Uterus (tissue), 4 donors: Measurements from ENCODE around the gene GC. TPM values are rescaled to one million over a fixed set of nuclear protein-coding genes. Genes with fewer than 3 reads are reported as not detected.

ENCODE experiments used
- DNase-seq, 2 donors: peaks; one replicate each; pipeline ENCODE4 v3.0.0-alpha.2; 2019 to 2020
- H3K27ac ChIP-seq, 2 donors: fragments of 200-600 bp; sonication (generic); 1 replicate in 1 of 2; 2 replicates in 1 of 2; pipeline ENCODE4 v1.5.1; 2016 to 2018
- H3K27me3 ChIP-seq, 2 donors: fragments of 200-600 bp; sonication (generic); one replicate each; pipeline ENCODE4 v1.5.1; 2018 to 2019; ENCODE audit warnings: control low read depth in 1 of 2
- H3K36me3 ChIP-seq, 2 donors: fragments of 200-600 bp; sonication (generic); one replicate each; pipeline ENCODE4 v1.5.1; 2019; ENCODE audit warnings: control low read depth in 1 of 2
- H3K4me1 ChIP-seq, 2 donors: fragments of 200-600 bp; sonication (generic); one replicate each; pipeline ENCODE4 v1.5.1; 2018 to 2019; ENCODE audit warnings: control low read depth in 1 of 2
- H3K4me3 ChIP-seq, 2 donors: fragments of 200-600 bp; sonication (generic); 1 replicate in 1 of 2; 2 replicates in 1 of 2; pipeline ENCODE4 v1.5.1; 2018 to 2019; ENCODE audit warnings: mild to moderate bottlenecking in 1 of 2
- H3K9me3 ChIP-seq, 2 donors: fragments of 200-600 bp; sonication (generic); one replicate each; pipeline ENCODE4 v1.5.1; 2019; ENCODE audit warnings: control low read depth in 1 of 2
- POLR2A ChIP-seq, 2 donors: fragments of 450-650 bp; IDR thresholded peaks; one replicate each; pipeline ENCODE4 v1.6.1; 2016; ENCODE audit warnings: antibody characterized with exemption in 2 of 2, mild to moderate bottlenecking in 1 of 2, moderate library complexity in 1 of 2
- intact Hi-C: fragments of 100-400 bp; cut with DNase I; formaldehyde crosslinking; loops from one replicate; pipeline ENCODE4 v1.15.1; 2023; ENCODE audit warnings: low total_unique reads
- total RNA-seq, 4 donors: library from RNA; depleted of rRNA in 3 of 4; stranded (reverse); fragments of >200 nt in 3 of 4; gene quantifications; one replicate each; pipeline versions ENCODE4 v1.1.0 to v1.2.4, GENCODE V29; 2014 to 2023
- TF ChIP-seq, protein P1 (sequence below), 4 experiments: fragments of 200-600 bp in 2 of 4; fragments of 450-650 bp in 2 of 4; sonication (generic) in 2 of 4; IDR thresholded peaks; one replicate each; pipeline ENCODE4 v1.5.1; 2016 to 2019; ENCODE audit warnings: antibody characterized with exemption in 4 of 4, mild to moderate bottlenecking in 2 of 4, moderate library complexity in 1 of 4
- donor health status: DM: yes; HTN: yes; CAD: no.

Gene GC
- total RNA-seq, 4 donors from 2014 or later: 0.46 TPM; not detected in 3

DNA sequence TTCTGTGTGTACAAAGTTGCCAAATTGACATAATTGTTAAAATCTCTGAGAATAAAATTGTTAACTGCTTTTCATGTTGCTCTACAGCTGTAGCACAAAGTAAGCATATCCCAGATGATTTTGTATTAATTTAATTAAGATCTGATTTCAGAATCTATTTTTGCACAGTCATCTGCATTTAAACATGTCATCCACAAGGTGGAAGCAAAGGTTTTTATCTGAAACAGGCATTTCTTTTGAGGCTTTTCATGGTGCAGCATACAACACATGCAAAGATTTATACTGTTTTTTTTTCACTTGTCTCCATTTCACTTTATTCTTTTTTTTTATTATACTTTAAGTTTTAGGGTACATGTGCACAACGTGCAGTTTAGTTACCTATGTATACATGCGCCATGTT lies 51.2 kb downstream of the GC start:
- H3K27ac ChIP-seq: no peak overlapping the region
- no peaks in the 10 kb centered on the region for H3K4me1 ChIP-seq
- no peak overlapping the region for H3K4me3 ChIP-seq
- H3K36me3 ChIP-seq: no peaks in the 10 kb centered on the region
- TF ChIP-seq, protein P1, sequence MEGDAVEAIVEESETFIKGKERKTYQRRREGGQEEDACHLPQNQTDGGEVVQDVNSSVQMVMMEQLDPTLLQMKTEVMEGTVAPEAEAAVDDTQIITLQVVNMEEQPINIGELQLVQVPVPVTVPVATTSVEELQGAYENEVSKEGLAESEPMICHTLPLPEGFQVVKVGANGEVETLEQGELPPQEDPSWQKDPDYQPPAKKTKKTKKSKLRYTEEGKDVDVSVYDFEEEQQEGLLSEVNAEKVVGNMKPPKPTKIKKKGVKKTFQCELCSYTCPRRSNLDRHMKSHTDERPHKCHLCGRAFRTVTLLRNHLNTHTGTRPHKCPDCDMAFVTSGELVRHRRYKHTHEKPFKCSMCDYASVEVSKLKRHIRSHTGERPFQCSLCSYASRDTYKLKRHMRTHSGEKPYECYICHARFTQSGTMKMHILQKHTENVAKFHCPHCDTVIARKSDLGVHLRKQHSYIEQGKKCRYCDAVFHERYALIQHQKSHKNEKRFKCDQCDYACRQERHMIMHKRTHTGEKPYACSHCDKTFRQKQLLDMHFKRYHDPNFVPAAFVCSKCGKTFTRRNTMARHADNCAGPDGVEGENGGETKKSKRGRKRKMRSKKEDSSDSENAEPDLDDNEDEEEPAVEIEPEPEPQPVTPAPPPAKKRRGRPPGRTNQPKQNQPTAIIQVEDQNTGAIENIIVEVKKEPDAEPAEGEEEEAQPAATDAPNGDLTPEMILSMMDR (IDR thresholded peaks at IDR 0.05): no peak
- TF ChIP-seq POLR2A (IDR thresholded peaks at IDR 0.05): no peak
- H3K27me3 ChIP-seq: no peaks in the 10 kb centered on the region
- H3K9me3 ChIP-seq: no peaks in the 10 kb centered on the region
- no peak for DNase-seq
- intact Hi-C loops: no loop called here

DNA sequence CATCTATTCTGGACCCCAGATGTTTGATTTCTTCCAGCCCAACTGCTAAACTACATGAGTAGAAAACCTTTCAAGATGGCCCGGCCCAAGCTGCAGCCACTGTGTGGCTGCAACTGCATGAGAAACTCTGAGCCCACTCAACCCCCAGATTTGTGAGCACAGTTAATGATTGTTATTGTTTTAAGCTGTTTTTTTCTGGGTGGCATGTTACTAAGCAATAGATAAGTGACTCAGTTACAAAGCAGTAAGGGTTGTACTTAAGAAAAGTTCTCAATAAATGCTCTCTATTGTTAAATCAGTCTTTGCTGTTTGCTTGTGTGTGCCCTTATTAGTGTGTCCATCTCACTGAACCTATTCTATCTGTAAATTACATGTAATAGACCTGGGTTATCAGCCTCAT lies 51.8 kb downstream of the GC start:
- no peak overlapping the region for H3K27ac ChIP-seq
- DNase-seq: no peak
- no peaks in the 10 kb centered on the region for H3K9me3 ChIP-seq
- intact Hi-C loops: no loop called here
- no peaks in the 10 kb centered on the region for H3K4me1 ChIP-seq
- H3K27me3 ChIP-seq: no peaks in the 10 kb centered on the region
- H3K4me3 ChIP-seq: no peak overlapping the region
- H3K36me3 ChIP-seq: no peaks in the 10 kb centered on the region
- TF ChIP-seq, protein P1 (IDR thresholded peaks at IDR 0.05): no peak
- no peak for TF ChIP-seq POLR2A (IDR thresholded peaks at IDR 0.05)

DNA sequence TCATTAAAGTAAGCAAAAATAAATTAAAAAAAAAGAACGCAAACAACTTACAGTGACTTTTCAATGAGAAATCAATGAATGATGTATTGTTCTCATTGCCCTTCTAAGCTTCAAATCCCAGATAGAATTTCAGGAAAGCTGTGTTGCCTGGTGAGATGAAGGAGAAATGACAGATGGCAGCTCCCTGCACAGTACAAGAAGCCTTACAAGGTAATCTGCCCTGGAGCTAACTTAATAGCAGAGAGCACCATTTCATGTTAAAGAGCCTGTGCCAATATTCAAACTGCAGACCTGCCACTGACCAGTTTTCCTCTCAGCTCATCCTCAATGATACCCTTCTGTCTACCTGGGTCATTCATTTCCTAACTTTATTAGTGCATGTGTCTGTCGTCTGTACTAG lies 54.0 kb downstream of the GC start:
- intact Hi-C loops: no loop called here
- Histone ChIP-seq H3K27me3 (no peaks in the 10 kb centered on the region), H3K9me3 (no peaks in the 10 kb centered on the region), H3K36me3 (no peaks in the 10 kb centered on the region), H3K27ac (no peak overlapping the region), H3K4me1 (no peaks in the 10 kb centered on the region), H3K4me3 (no peak overlapping the region)
- TF ChIP-seq POLR2A (IDR thresholded peaks at IDR 0.05): no peak
- TF ChIP-seq, protein P1 (IDR thresholded peaks at IDR 0.05): no peak
- DNase-seq: no peak

DNA sequence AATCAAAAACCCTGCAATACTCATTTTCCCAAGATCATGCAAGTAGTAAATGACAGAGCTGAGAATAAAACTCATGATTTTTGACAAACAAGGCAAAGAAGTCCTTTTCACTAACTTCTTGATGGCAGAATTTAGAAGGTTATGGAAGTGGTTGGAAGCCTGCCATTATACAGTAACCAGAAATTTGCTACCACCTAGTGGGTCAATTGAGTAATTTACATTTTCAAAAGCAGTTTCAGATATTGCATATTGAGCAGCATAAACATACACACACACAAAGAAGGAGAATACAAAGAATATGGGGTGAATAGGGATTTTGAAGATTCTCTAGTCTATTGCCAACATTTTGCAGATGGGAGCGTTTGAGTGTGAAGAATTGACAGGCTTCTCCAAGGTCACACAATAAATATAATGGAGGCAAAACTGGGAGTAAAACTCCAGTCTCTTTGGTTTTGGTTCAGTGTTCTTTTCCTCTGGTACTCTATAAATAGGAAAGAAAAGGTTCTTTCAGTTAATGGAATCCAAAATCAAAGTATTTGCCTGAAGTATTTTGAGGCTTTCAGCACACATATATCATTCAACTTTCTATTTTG lies 70.2 kb downstream of the GC start:
- no peak for DNase-seq
- Histone ChIP-seq H3K9me3 (no peaks in the 10 kb centered on the region), H3K4me3 (no peak overlapping the region), H3K4me1 (no peaks in the 10 kb centered on the region), H3K27me3 (no peaks in the 10 kb centered on the region), H3K27ac (no peak overlapping the region), H3K36me3 (no peaks in the 10 kb centered on the region)
- TF ChIP-seq, protein P1 (IDR thresholded peaks at IDR 0.05): peak; percentile 38 to 64 (median 48)
- no peak for TF ChIP-seq POLR2A (IDR thresholded peaks at IDR 0.05)
- intact Hi-C loops: no loop called here

DNA sequence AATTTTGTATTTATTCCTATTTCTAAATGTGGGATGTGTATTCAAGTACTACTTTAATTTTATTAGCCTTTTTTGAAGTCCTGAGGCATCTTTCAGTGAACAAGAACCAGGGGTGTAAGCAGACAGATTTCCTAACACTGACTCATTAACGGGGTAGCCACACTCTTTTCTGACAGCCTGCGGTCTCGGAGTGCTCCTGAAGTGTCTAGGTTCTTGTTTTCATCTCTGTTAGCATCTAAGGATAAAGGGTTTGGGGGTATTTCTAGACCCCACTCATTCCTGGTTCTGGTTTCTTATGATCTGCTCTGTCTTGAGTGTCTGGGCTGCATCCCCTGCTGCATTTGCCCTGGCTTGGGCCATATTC lies 71.9 kb downstream of the GC start:
- intact Hi-C loops: no loop called here
- no peaks in the 10 kb centered on the region for H3K27me3 ChIP-seq

More for the DNA sequence above, 71.9 kb downstream of the GC start:
- Histone ChIP-seq H3K27ac (no peak overlapping the region), H3K4me3 (no peak overlapping the region), H3K4me1 (no peaks in the 10 kb centered on the region), H3K9me3 (no peaks in the 10 kb centered on the region), H3K36me3 (no peaks in the 10 kb centered on the region)
- TF ChIP-seq POLR2A (IDR thresholded peaks at IDR 0.05): no peak
- TF ChIP-seq, protein P1 (IDR thresholded peaks at IDR 0.05): no peak
- DNase-seq: no peak
